ENCODE measurements around the gene ITPR1. TPM values are rescaled to one million over a fixed set of nuclear protein-coding genes. Genes with fewer than 3 reads are reported as not detected.
A peak's percentile ranks its signal among the peaks of the same experiment; 100 is the strongest.

Gene ITPR1
- total and polyA plus RNA-seq, 2 of the 4 experiments (the other 2 are of a cell fraction): 1.8 to 5.7 TPM

DNA sequence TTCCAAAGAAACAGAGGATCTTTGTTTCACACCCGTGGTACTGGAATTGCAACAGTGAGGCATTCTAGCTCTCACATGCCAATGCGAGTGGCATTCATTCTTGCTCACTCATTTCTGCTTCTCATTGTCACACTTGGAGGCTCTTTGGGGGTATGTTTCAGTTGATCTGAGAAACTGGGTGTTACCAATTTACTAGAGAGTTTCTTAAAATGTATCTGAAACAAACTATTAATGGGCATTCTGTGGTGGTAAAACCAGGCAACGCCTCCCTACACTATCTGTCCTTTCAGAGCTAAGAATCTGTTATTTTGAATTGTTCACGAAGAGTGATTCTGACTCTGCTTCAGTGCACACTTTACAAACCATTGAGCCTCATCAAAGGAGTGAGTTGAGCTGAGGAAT is 345.5 kb downstream of the ITPR1 start:
- intact Hi-C loops (cut with micrococcal nuclease) (no loop called here), dilution Hi-C loops (cut with HindIII; ENCODE audit: low sequenced_read_pairs, unreplicated experiment) (no loop called here), in situ Hi-C loops (cut with MboI; ENCODE audit: low sequenced_read_pairs) (loop anchor here (10.0 kb wide), 1 partner anchor 136 kb away; the partner anchor contains the start of gene BHLHE40)
- Histone ChIP-seq H3K9ac (ENCODE audit: low read depth, low read length) (no peak overlapping the region), H3K4me2 (ENCODE audit: low read depth, low read length) (no peak overlapping the region), H2BK120ac (ENCODE audit: low read depth, low read length) (peak overlapping the region; percentile 14; the same call in 1 of the 2 replicates), H3K27ac (ENCODE audit: insufficient read depth, low read length) (no peak overlapping the region), H3K56ac (ENCODE audit: extremely low read depth, insufficient read depth, low read length) (no peak overlapping the region), H3K14ac (replicated peaks; ENCODE audit: low read depth, low read length) (no peak overlapping the region), H4K20me1 (ENCODE audit: insufficient read depth, low read length) (no peaks in the 10 kb centered on the region), H3K9me3 (ENCODE audit: control insufficient read depth, insufficient read depth, low read length) (no peaks in the 10 kb centered on the region), H2AK5ac (ENCODE audit: low read depth, low read length) (no peak overlapping the region), H4K8ac (ENCODE audit: low read depth in 2 of 2, low read length in 2 of 2) (no peak overlapping the region), H2AK9ac (replicated peaks; ENCODE audit: low read depth, low read length, poor library complexity) (no peak overlapping the region), H2BK20ac (ENCODE audit: low read depth, low read length) (no peak overlapping the region), H4K5ac (ENCODE audit: low read depth, low read length) (no peak overlapping the region), H3K23ac (ENCODE audit: low read depth, low read length) (no peak overlapping the region), H3K4me1 (ENCODE audit: control insufficient read depth, insufficient read depth, low read length) (peaks cover 6% of the 10 kb centered on the region), H2AFZ (replicated peaks; ENCODE audit: low read length, poor library complexity) (no peak overlapping the region), H4K91ac (ENCODE audit: insufficient read depth, low read depth, low read length) (no peak overlapping the region), H2BK5ac (ENCODE audit: low read depth, low read length, poor library complexity, severe bottlenecking) (no peak overlapping the region), H3K36me3 (ENCODE audit: control insufficient read depth, insufficient read depth, low read length) (no peaks in the 10 kb centered on the region), H3K27me3 (ENCODE audit: control insufficient read depth, insufficient read depth, low read length) (no peaks in the 10 kb centered on the region), H3K9me1 (ENCODE audit: insufficient read depth, low read length) (peaks cover 8% of the 10 kb centered on the region; the same call in 1 of the 2 replicates), H3K18ac (ENCODE audit: low read depth, low read length) (no peak overlapping the region), H2BK15ac (ENCODE audit: low read depth, low read length) (no peak overlapping the region), H3K4ac (ENCODE audit: low read depth, low read length) (no peak overlapping the region), H3K79me1 (ENCODE audit: low read depth in 1 of 2, low read length in 2 of 2) (no peaks in the 10 kb centered on the region), H3K4me3 (ENCODE audit: insufficient read depth, low read depth, low read length) (no peak overlapping the region)
- no TSS peak for BruUV-seq (replicated peaks)
- ChIA-PET CTCF (interaction anchor here (1.4 kb wide), 1 partner anchor 15 kb away, joined by 3 read pairs; no protein-coding TSS in a partner anchor), POLR2A (ENCODE audit: unreplicated experiment) (no interaction called here)
- TF ChIP-seq NFE2L2 (IDR thresholded peaks at IDR 0.05; ENCODE audit: low read depth, low read length) (no peak), MXI1 (IDR thresholded peaks at IDR 0.05; ENCODE audit: borderline replicate concordance, low read depth, low read length) (no peak), RCOR1 (IDR thresholded peaks at IDR 0.05; ENCODE audit: insufficient replicate concordance, low read length) (no peak), RAD21 (IDR thresholded peaks at IDR 0.05; ENCODE audit: low read length) (no peak), FOS (IDR thresholded peaks at IDR 0.05; ENCODE audit: low read depth, low read length) (no peak)
- TF ChIP-seq, protein P1, sequence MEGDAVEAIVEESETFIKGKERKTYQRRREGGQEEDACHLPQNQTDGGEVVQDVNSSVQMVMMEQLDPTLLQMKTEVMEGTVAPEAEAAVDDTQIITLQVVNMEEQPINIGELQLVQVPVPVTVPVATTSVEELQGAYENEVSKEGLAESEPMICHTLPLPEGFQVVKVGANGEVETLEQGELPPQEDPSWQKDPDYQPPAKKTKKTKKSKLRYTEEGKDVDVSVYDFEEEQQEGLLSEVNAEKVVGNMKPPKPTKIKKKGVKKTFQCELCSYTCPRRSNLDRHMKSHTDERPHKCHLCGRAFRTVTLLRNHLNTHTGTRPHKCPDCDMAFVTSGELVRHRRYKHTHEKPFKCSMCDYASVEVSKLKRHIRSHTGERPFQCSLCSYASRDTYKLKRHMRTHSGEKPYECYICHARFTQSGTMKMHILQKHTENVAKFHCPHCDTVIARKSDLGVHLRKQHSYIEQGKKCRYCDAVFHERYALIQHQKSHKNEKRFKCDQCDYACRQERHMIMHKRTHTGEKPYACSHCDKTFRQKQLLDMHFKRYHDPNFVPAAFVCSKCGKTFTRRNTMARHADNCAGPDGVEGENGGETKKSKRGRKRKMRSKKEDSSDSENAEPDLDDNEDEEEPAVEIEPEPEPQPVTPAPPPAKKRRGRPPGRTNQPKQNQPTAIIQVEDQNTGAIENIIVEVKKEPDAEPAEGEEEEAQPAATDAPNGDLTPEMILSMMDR (conservative IDR thresholded peaks at IDR 0.05; ENCODE audit: low read depth, low read length): no peak
- DNase-seq: no peak
- ATAC-seq (ENCODE audit: low read depth): no peak
- no CpG with 5 or more reads among the region's 4 CpGs for WGBS, 2 experiments (ENCODE audit: extremely low coverage in 2 of 2, insufficient read length in 1 of 2)
